Right forelimb (tissue), 1 donor: ENCODE results near the gene TRIM63.
"Not testable (repeated sequence)": the region's sequence is repeated elsewhere in the genome, so short reads cannot be mapped to it uniquely, and the experiment has no call there.

ENCODE experiments used
- DNase-seq: peaks from one replicate; pipeline ENCODE4 v3.0.0-alpha.2; 2018

TRIM63 gene

GRCh38 chr1:26067432-26067911 is at the start of gene TRIM63:
Gene TRIM63 (minus strand): TSS chr1:26067630. CDS start chr1:26067494, 136 bp downstream.
- no peak for DNase-seq

- DNase-seq = no peak
Measured at GRCh38 chr1:26114165-26114927, 46.9 kb upstream of the TRIM63 start.

GRCh38 chr1:26112407-26112775 is 45.0 kb upstream of the TRIM63 start:
- no peak for DNase-seq

- DNase-seq = peak; percentile 97
Measured at GRCh38 chr1:26111530-26112406, 44.3 kb upstream of the TRIM63 start, which contains the start of gene PDIK1L. Gene PDIK1L (plus strand): TSS chr1:26111824. CDS start chr1:26114309, 2,485 bp downstream.

- DNase-seq = peak; percentile 80
Measured at GRCh38 chr1:26110731-26111529, 43.5 kb upstream of the TRIM63 start.

- DNase-seq = no peak
Measured at GRCh38 chr1:26109229-26110164, 42.1 kb upstream of the TRIM63 start.

- not testable (repeated sequence) for DNase-seq
Measured at GRCh38 chr1:26105226-26105548, 37.8 kb upstream of the TRIM63 start.

GRCh38 chr1:26102526-26102925 is 35.1 kb upstream of the TRIM63 start:
- DNase-seq = no peak

GRCh38 chr1:26102119-26102518 is 34.7 kb upstream of the TRIM63 start:
- no peak for DNase-seq

- not testable (repeated sequence) for DNase-seq
Measured at GRCh38 chr1:26100204-26100603, 32.8 kb upstream of the TRIM63 start.

- DNase-seq = no peak
Measured at GRCh38 chr1:26099780-26100179, 32.4 kb upstream of the TRIM63 start.

- no peak for DNase-seq
Measured at GRCh38 chr1:26098602-26099001, 31.2 kb upstream of the TRIM63 start.

- no peak for DNase-seq
Measured at GRCh38 chr1:26097696-26098095, 30.3 kb upstream of the TRIM63 start.

- no peak for DNase-seq
Measured at GRCh38 chr1:26096471-26096870, 29.0 kb upstream of the TRIM63 start.

- DNase-seq = peak; percentile 56
Measured at GRCh38 chr1:26094677-26095383, 27.4 kb upstream of the TRIM63 start.

GRCh38 chr1:26094076-26094669 is 26.7 kb upstream of the TRIM63 start:
- no peak for DNase-seq

GRCh38 chr1:26093569-26093968 is 26.1 kb upstream of the TRIM63 start:
- not testable (repeated sequence) for DNase-seq

GRCh38 chr1:26092422-26092821 is 25.0 kb upstream of the TRIM63 start:
- no peak for DNase-seq

- DNase-seq = no peak
Measured at GRCh38 chr1:26090893-26091292, 23.5 kb upstream of the TRIM63 start.

- no peak for DNase-seq
Measured at GRCh38 chr1:26089125-26089524, 21.7 kb upstream of the TRIM63 start.

GRCh38 chr1:26084844-26085243 is 17.4 kb upstream of the TRIM63 start:
- no peak for DNase-seq
